Measurements from ENCODE around the gene KLRC2.
"Not testable (repeated sequence)": the region's sequence is repeated elsewhere in the genome, so short reads cannot be mapped to it uniquely, and the experiment has no call there.

GRCh38 chr12:10422159-10422558, 13.7 kb downstream of the KLRC2 start:
- not testable (repeated sequence) for TF ChIP-seq EGR1 (IDR thresholded peaks at IDR 0.05; ENCODE audit: low read depth); REST (IDR thresholded peaks at IDR 0.05; ENCODE audit: low read depth); CTCF (IDR thresholded peaks at IDR 0.05 in 2 of 3, conservative IDR thresholded peaks at IDR 0.05 in 1 of 3; ENCODE audit: borderline replicate concordance in 1 of 3, insufficient read depth in 1 of 3, low read depth in 2 of 3, low read length in 2 of 3); POLR2A (IDR thresholded peaks at IDR 0.05; ENCODE audit: borderline replicate concordance, extremely low read depth, insufficient read depth, insufficient read length); EZH2 (IDR thresholded peaks at IDR 0.05); YY1 (IDR thresholded peaks at IDR 0.05; ENCODE audit: extremely low read depth, insufficient replicate concordance, low read depth, low read length); ZFX (IDR thresholded peaks at IDR 0.05); POLR2AphosphoS5 (IDR thresholded peaks at IDR 0.05; ENCODE audit: low read depth, low read length); CBX3 (IDR thresholded peaks at IDR 0.05; ENCODE audit: low read depth); SRF (IDR thresholded peaks at IDR 0.05; ENCODE audit: low read depth); ATF3 (IDR thresholded peaks at IDR 0.05); EZH2phosphoT487 (IDR thresholded peaks at IDR 0.05; ENCODE audit: borderline replicate concordance)
